T-helper 1 cell (primary cell): ENCODE measurements around the gene RCE1.
A peak's percentile ranks its signal among the peaks of the same experiment; 100 is the strongest.

Experiments used
- DNase-seq, 5 donors: peaks; one replicate each; pipeline ENCODE4 v3.0.0-alpha.2; 2012 to 2020

Gene RCE1

GRCh38 chr11:66857234-66857926 is 14.1 kb downstream of the RCE1 start:
- DNase-seq, result no peak

- no peak for DNase-seq
Measured at GRCh38 chr11:66857927-66858185, 14.6 kb downstream of the RCE1 start.

- no peak for DNase-seq
Measured at GRCh38 chr11:66858186-66858938, 15.1 kb downstream of the RCE1 start.

- no peak for DNase-seq
Measured at GRCh38 chr11:66858939-66859685, 15.9 kb downstream of the RCE1 start.

- DNase-seq, result no peak
Measured at GRCh38 chr11:66859686-66860448, 16.6 kb downstream of the RCE1 start.

- DNase-seq, result no peak
Measured at GRCh38 chr11:66860449-66860831, 17.2 kb downstream of the RCE1 start.

- no peak for DNase-seq
Measured at GRCh38 chr11:66861038-66861773, 18.0 kb downstream of the RCE1 start.

GRCh38 chr11:66861774-66862558 is 18.7 kb downstream of the RCE1 start:
- no peak for DNase-seq

- DNase-seq, result no peak
Measured at GRCh38 chr11:66862559-66863037, 19.4 kb downstream of the RCE1 start.

GRCh38 chr11:66863428-66864125 is 20.3 kb downstream of the RCE1 start:
- no peak for DNase-seq

GRCh38 chr11:66864172-66864901 is 21.1 kb downstream of the RCE1 start:
- no peak for DNase-seq

GRCh38 chr11:66864924-66865697 is 21.9 kb downstream of the RCE1 start:
- no peak for DNase-seq

- DNase-seq, result no peak
Measured at GRCh38 chr11:66866007-66866406, 22.8 kb downstream of the RCE1 start.

GRCh38 chr11:66866511-66866986 is 23.3 kb downstream of the RCE1 start:
- no peak for DNase-seq

GRCh38 chr11:66867425-66868040 is 24.3 kb downstream of the RCE1 start:
- DNase-seq, result no peak

- DNase-seq, result no peak
Measured at GRCh38 chr11:66868082-66868725, 25.0 kb downstream of the RCE1 start.

GRCh38 chr11:66868726-66869566 is 25.7 kb downstream of the RCE1 start:
- DNase-seq, result peak; percentile 58 to 79 (median 64)
